Endodermal cell (in vitro differentiated cells): Measurements from ENCODE around the gene MYOC. TPM values are rescaled to one million over a fixed set of nuclear protein-coding genes. Genes with fewer than 3 reads are reported as not detected.

Experiments
- DNase-seq: peaks from one replicate; pipeline ENCODE4 v3.0.0-alpha.2; 2017
- H3K27ac ChIP-seq: 2 replicates; pipeline ENCODE4 v1.5.1; 2013; ENCODE audit warnings: mild to moderate bottlenecking, low read depth, low read length, moderate library complexity
- H3K27me3 ChIP-seq: 2 replicates; pipeline ENCODE4 v1.6.1; 2013; ENCODE audit warnings: mild to moderate bottlenecking, low read length, moderate library complexity; ENCODE audit not compliant: insufficient read depth, control insufficient read depth, poor library complexity, severe bottlenecking
- H3K36me3 ChIP-seq: 2 replicates; pipeline ENCODE4 v1.7.0; 2013; ENCODE audit warnings: mild to moderate bottlenecking, low read length, moderate library complexity; ENCODE audit not compliant: control insufficient read depth, insufficient read depth
- H3K4me1 ChIP-seq: one replicate; pipeline ENCODE4 v1.7.0; 2013; ENCODE audit warnings: low read length; ENCODE audit not compliant: control insufficient read depth, insufficient read depth
- H3K4me3 ChIP-seq: 2 replicates; pipeline ENCODE4 v1.5.1; 2013; ENCODE audit warnings: mild to moderate bottlenecking, low read length, moderate library complexity
- H3K9ac ChIP-seq: 2 replicates; pipeline ENCODE4 v1.6.1; 2013; ENCODE audit warnings: mild to moderate bottlenecking, low read length, moderate library complexity; ENCODE audit not compliant: poor library complexity, severe bottlenecking; ENCODE audit errors: extremely low read depth
- H3K9me3 ChIP-seq: 2 replicates; pipeline ENCODE4 v1.6.1; 2013; ENCODE audit warnings: mild to moderate bottlenecking, low read length, moderate library complexity; ENCODE audit not compliant: control insufficient read depth
- H3K27ac Mint-ChIP-seq: 2 replicates; pipeline ENCODE4 v1.8.0; 2020; ENCODE audit warnings: mixed read lengths
- H3K27me3 Mint-ChIP-seq: 2 replicates; pipeline ENCODE4 v1.8.0; 2021; ENCODE audit warnings: mild to moderate bottlenecking, mixed read lengths; ENCODE audit not compliant: insufficient read depth
- H3K36me3 Mint-ChIP-seq: 2 replicates; pipeline ENCODE4 v1.8.0; 2020; ENCODE audit warnings: low read depth, mixed read lengths
- H3K4me1 Mint-ChIP-seq: 2 replicates; pipeline ENCODE4 v1.8.0; 2020; ENCODE audit warnings: mixed read lengths
- H3K4me3 Mint-ChIP-seq: 2 replicates; pipeline ENCODE4 v1.8.0; 2020; ENCODE audit warnings: mild to moderate bottlenecking, moderate library complexity, mixed read lengths
- H3K9me3 Mint-ChIP-seq: 2 replicates; pipeline ENCODE4 v1.8.0; 2020; ENCODE audit warnings: mild to moderate bottlenecking, mixed read lengths
- WGBS, 2 experiments: methylation state at CpG; one replicate each; pipeline versions ENCODE4 v1.1.5 to v1.1.7; 2013; ENCODE audit warnings: missing lambda C conversion rate in 2 of 2, mixed read lengths in 1 of 2; ENCODE audit not compliant: insufficient coverage in 1 of 2, insufficient read length in 1 of 2; 5-methylcytosine and 5-hydroxymethylcytosine counted together
- total RNA-seq, 2 donors: library from RNA; stranded (reverse); fragmentation: NEBNext Ultra II Directional in 1 of 2; extraction: Animal tissue kit (Norgen Biotek cat#: 25700) in 1 of 2; gene quantifications; 2 replicates in 1 of 2; 3 replicates in 1 of 2; pipeline ENCODE4 v1.2.1, GENCODE V29; 2021
- TF ChIP-seq, protein P1 (sequence below): fragments of 200-600 bp; sonication (generic); conservative IDR thresholded peaks from 2 replicates; pipeline ENCODE4 v1.5.0; 2021; ENCODE audit warnings: antibody characterized with exemption, mild to moderate bottlenecking

MYOC gene
- total RNA-seq, 2 donors from 2014 or later, result not detected

- peaks cover 13% of the 10 kb centered on the region for H3K4me1 Mint-ChIP-seq
- Histone ChIP-seq H3K4me3 (no peak overlapping the region), H3K36me3 (no peaks in the 10 kb centered on the region), H3K4me1 (no peaks in the 10 kb centered on the region), H3K27ac (no peak overlapping the region), H3K27me3 (no peaks in the 10 kb centered on the region), H3K9ac (no peak overlapping the region), H3K9me3 (no peaks in the 10 kb centered on the region)
- no peaks in the 10 kb centered on the region for H3K36me3 Mint-ChIP-seq
- no peaks in the 10 kb centered on the region for H3K9me3 Mint-ChIP-seq
- H3K27me3 Mint-ChIP-seq, result no peaks in the 10 kb centered on the region
- TF ChIP-seq, protein P1, sequence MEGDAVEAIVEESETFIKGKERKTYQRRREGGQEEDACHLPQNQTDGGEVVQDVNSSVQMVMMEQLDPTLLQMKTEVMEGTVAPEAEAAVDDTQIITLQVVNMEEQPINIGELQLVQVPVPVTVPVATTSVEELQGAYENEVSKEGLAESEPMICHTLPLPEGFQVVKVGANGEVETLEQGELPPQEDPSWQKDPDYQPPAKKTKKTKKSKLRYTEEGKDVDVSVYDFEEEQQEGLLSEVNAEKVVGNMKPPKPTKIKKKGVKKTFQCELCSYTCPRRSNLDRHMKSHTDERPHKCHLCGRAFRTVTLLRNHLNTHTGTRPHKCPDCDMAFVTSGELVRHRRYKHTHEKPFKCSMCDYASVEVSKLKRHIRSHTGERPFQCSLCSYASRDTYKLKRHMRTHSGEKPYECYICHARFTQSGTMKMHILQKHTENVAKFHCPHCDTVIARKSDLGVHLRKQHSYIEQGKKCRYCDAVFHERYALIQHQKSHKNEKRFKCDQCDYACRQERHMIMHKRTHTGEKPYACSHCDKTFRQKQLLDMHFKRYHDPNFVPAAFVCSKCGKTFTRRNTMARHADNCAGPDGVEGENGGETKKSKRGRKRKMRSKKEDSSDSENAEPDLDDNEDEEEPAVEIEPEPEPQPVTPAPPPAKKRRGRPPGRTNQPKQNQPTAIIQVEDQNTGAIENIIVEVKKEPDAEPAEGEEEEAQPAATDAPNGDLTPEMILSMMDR, result peak; percentile 52
- peak overlapping the region; percentile 42 for H3K27ac Mint-ChIP-seq
- WGBS, 2 experiments, result 14 to 57% methylated on average over 3 to 10 of the region's 10 CpGs
- peak; percentile 80 for DNase-seq
- H3K4me3 Mint-ChIP-seq, result no peak overlapping the region
Observed at GRCh38 chr1:171641076-171641864, 11.2 kb downstream of the MYOC start.

DNA sequence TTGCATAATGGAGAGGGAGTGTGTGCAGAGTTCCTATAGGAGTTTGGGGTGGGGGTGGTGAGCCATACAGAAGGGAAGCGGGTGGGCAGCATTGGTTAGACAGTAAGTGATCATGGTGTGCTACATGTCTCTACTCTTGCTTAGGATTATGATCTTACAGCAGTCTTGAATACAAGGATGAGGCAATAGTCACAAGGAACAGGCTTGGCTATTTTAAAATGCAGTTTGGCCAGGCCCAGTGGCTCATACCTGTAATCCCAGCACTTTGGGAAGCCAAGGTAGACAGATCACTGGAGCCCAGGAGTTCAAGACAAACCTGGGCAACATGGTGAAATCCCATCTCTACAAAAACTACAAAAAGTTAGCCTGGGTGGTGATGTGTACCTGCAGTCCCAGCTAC lies 12.3 kb downstream of the MYOC start:
- Mint-ChIP-seq H3K27ac (no peak overlapping the region), H3K27me3 (no peaks in the 10 kb centered on the region), H3K4me1 (peaks cover 11% of the 10 kb centered on the region), H3K36me3 (no peaks in the 10 kb centered on the region), H3K9me3 (no peaks in the 10 kb centered on the region), H3K4me3 (no peak overlapping the region)
- Histone ChIP-seq H3K4me3 (no peak overlapping the region), H3K9me3 (no peaks in the 10 kb centered on the region), H3K9ac (no peak overlapping the region), H3K27me3 (no peaks in the 10 kb centered on the region), H3K27ac (no peak overlapping the region), H3K36me3 (no peaks in the 10 kb centered on the region), H3K4me1 (no peaks in the 10 kb centered on the region)
- TF ChIP-seq, protein P1, result no peak
- no peak for DNase-seq
- 89 to 96% methylated on average over 1 of the region's 1 CpG for WGBS, 2 experiments

DNA sequence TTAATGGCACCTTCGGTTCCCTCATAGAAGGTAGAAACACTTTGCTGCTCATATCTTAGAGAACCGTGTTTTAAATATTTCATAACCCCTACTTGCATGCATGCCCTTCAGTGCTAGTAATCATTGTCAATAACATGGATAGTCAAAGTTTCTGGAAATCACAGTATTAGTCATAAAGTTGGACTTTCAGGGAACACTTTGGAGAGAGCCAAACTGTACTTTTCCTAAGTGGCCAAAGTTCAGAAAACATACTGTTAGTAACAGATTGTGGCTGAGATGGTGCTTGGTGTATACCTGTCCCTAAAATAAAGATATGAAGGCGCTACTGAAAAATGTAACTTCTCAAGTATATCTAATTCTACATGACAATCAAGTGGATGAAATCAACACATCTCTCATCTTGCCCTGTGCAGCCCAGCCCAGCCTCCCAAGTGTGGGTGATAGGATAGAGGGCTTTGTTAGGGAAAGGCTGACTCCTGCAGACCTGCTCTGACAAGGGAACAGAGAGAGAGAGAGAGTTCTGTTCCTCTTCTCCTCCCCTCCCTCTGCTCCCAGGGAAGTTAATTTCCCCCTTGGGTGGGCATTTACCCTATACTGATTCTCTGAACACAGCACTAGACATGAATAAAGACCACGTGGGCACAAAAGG lies 14.4 kb downstream of the MYOC start:
- WGBS, 2 experiments, result 63 to 65% methylated on average over 3 to 4 of the region's 4 CpGs
- Mint-ChIP-seq H3K4me1 (peaks cover 9% of the 10 kb centered on the region), H3K9me3 (no peaks in the 10 kb centered on the region), H3K36me3 (no peaks in the 10 kb centered on the region), H3K4me3 (no peak overlapping the region), H3K27ac (peak overlapping the region; percentile 37), H3K27me3 (no peaks in the 10 kb centered on the region)
- H3K27ac ChIP-seq, result no peak overlapping the region
- DNase-seq, result no peak
- TF ChIP-seq, protein P1, result no peak
- H3K36me3 ChIP-seq, result no peaks in the 10 kb centered on the region
- no peaks in the 10 kb centered on the region for H3K4me1 ChIP-seq
- H3K9ac ChIP-seq, result no peak overlapping the region
- H3K27me3 ChIP-seq, result no peaks in the 10 kb centered on the region
- no peak overlapping the region for H3K4me3 ChIP-seq
- no peaks in the 10 kb centered on the region for H3K9me3 ChIP-seq
